MM.1S (cell line): ENCODE data around the gene SRCIN1.

ENCODE experiments used
- CTCF ChIP-seq: fragments of 300-600 bp; sonication (generic); IDR thresholded peaks from 2 replicates; pipeline ENCODE4 v1.5.1; 2016; ENCODE audit warnings: antibody characterized with exemption, low read length, mixed read lengths
- EZH2phosphoT487 ChIP-seq: fragments of 300-600 bp; sonication (generic); IDR thresholded peaks from 2 replicates; pipeline ENCODE4 v1.6.1; 2018; ENCODE audit warnings: antibody characterized with exemption, low read length

GRCh38 chr17:38560503-38561318 is 45.0 kb downstream of the SRCIN1 start:
- TF ChIP-seq EZH2phosphoT487 = no peak
- no peak for TF ChIP-seq CTCF
